OCI-LY3 (cell line): Measurements from ENCODE around the gene ART1.

Experiments used
- H2AFZ ChIP-seq: fragments of 200-600, 300-600 bp; shearing (Covaris generic); 2 replicates; pipeline ENCODE4 v1.6.0; 2014; ENCODE audit warnings: antibody characterized with exemption, low read depth, low read length
- H3K27ac ChIP-seq: fragments of 200-600, 300-600 bp; sonication (generic); 2 replicates; pipeline ENCODE4 v1.5.1; 2014; ENCODE audit warnings: mild to moderate bottlenecking, low read length, moderate library complexity, mixed read lengths
- H3K27me3 ChIP-seq: fragments of 200-600, 300-600 bp; sonication (generic); 2 replicates; pipeline ENCODE4 v1.6.1; 2014; ENCODE audit warnings: low read depth, low read length, mixed read lengths
- H3K36me3 ChIP-seq: fragments of 200-600, 300-600 bp; sonication (generic); replicated peaks from 2 replicates; pipeline ENCODE3; 2014; ENCODE audit warnings: low read depth, low read length, mixed read lengths
- H3K4me1 ChIP-seq: fragments of 300-600, 200-600 bp; sonication (generic); 2 replicates; pipeline ENCODE4 v1.6.1; 2014; ENCODE audit warnings: low read length, mixed read lengths
- H3K4me2 ChIP-seq: fragments of 200-600, 300-600 bp; sonication (generic); 2 replicates; pipeline ENCODE4 v1.6.1; 2014; ENCODE audit warnings: low read length, mixed read lengths
- H3K4me3 ChIP-seq: fragments of 300-600, 200-600 bp; sonication (generic); 2 replicates; pipeline ENCODE4 v1.5.1; 2014; ENCODE audit warnings: antibody characterized with exemption, mild to moderate bottlenecking, low read length, moderate library complexity
- H3K79me2 ChIP-seq: fragments of 300-600, 200-600 bp; shearing (Covaris generic); 2 replicates; pipeline ENCODE4 v1.6.1; 2014; ENCODE audit warnings: mild to moderate bottlenecking, low read length, mixed read lengths
- H3K9ac ChIP-seq: fragments of 300-600, 200-600 bp; shearing (Covaris generic); 2 replicates; pipeline ENCODE4 v1.6.0; 2014; ENCODE audit warnings: mild to moderate bottlenecking, low read length, moderate library complexity
- H3K9me3 ChIP-seq: fragments of 200-600, 300-600 bp; shearing (Covaris generic); 2 replicates; pipeline ENCODE4 v1.6.1; 2014; ENCODE audit warnings: low read length, mixed read lengths; ENCODE audit not compliant: insufficient read depth
- H4K20me1 ChIP-seq: fragments of 200-600, 300-600 bp; sonication (generic); 2 replicates; pipeline ENCODE4 v1.6.1; 2016; ENCODE audit warnings: low read length, mixed read lengths; ENCODE audit not compliant: insufficient read depth
- CTCF ChIP-seq: fragments of 200-600, 300-600 bp; sonication (generic); IDR thresholded peaks from 2 replicates; pipeline ENCODE4 v1.5.1; 2014; ENCODE audit warnings: antibody characterized with exemption, low read length, low read depth
- EZH2phosphoT487 ChIP-seq: fragments of 200-600 bp; shearing (Covaris generic); IDR thresholded peaks from 2 replicates; pipeline ENCODE4 v1.6.1; 2018; ENCODE audit warnings: antibody characterized with exemption, mixed run types, low read depth

The ART1 gene

GRCh38 chr11:3684819-3685172 is 39.9 kb downstream of the ART1 start:
- H4K20me1 ChIP-seq = no peaks in the 10 kb centered on the region
- H3K4me2 ChIP-seq = no peak overlapping the region
- H3K36me3 ChIP-seq = peaks cover 56% of the 10 kb centered on the region
- no peak overlapping the region for H2AFZ ChIP-seq
- H3K79me2 ChIP-seq = no peaks in the 10 kb centered on the region
- no peak overlapping the region for H3K9ac ChIP-seq
- H3K27ac ChIP-seq = no peak overlapping the region
- no peaks in the 10 kb centered on the region for H3K9me3 ChIP-seq
- no peak for TF ChIP-seq EZH2phosphoT487
- TF ChIP-seq CTCF = no peak
- H3K4me1 ChIP-seq = no peaks in the 10 kb centered on the region
- no peak overlapping the region for H3K4me3 ChIP-seq
- H3K27me3 ChIP-seq = no peaks in the 10 kb centered on the region

- Histone ChIP-seq H3K9ac (no peak overlapping the region), H3K4me3 (no peak overlapping the region), H3K9me3 (no peaks in the 10 kb centered on the region), H3K4me2 (no peak overlapping the region), H3K79me2 (no peaks in the 10 kb centered on the region), H3K4me1 (no peaks in the 10 kb centered on the region), H3K36me3 (peaks cover 55% of the 10 kb centered on the region), H4K20me1 (no peaks in the 10 kb centered on the region), H3K27ac (no peak overlapping the region), H3K27me3 (no peaks in the 10 kb centered on the region), H2AFZ (no peak overlapping the region)
- TF ChIP-seq CTCF = no peak
- TF ChIP-seq EZH2phosphoT487 = no peak
These were observed 41.0 kb downstream of the ART1 start for GRCh38 chr11:3685923-3686322.

GRCh38 chr11:3686751-3687150 is 41.8 kb downstream of the ART1 start:
- Histone ChIP-seq H3K4me3 (no peak overlapping the region), H2AFZ (no peak overlapping the region), H3K4me2 (no peak overlapping the region), H3K36me3 (peaks cover 61% of the 10 kb centered on the region), H3K27ac (no peak overlapping the region), H3K9me3 (no peaks in the 10 kb centered on the region), H3K4me1 (no peaks in the 10 kb centered on the region), H3K79me2 (no peaks in the 10 kb centered on the region), H3K27me3 (no peaks in the 10 kb centered on the region), H4K20me1 (no peaks in the 10 kb centered on the region), H3K9ac (no peak overlapping the region)
- no peak for TF ChIP-seq EZH2phosphoT487
- no peak for TF ChIP-seq CTCF

DNA sequence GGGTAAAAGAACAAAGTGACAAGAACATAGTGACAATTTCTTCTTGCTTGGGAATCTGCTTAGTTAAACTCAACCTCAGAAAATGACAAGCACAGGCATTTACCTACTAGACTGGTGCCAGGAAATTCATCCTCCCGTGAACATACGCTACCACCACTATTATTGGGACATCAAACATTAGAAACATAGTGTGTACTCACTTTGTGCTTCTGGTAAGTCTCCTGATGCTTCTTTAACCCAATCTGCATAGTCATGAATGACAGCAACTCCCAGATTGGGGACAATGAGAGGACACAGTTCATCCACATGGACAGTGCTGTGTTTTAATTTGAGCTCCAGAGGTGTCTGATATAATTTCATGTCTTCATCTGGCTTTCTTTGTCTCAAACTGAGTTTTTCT is 55.5 kb downstream of the ART1 start:
- TF ChIP-seq CTCF (no peak), EZH2phosphoT487 (no peak)
- no peak overlapping the region for H3K27ac ChIP-seq
- H3K4me2 ChIP-seq = no peak overlapping the region
- H3K79me2 ChIP-seq = no peaks in the 10 kb centered on the region
- no peaks in the 10 kb centered on the region for H3K4me1 ChIP-seq
- H3K9me3 ChIP-seq = no peaks in the 10 kb centered on the region
- H4K20me1 ChIP-seq = no peaks in the 10 kb centered on the region
- H3K27me3 ChIP-seq = no peaks in the 10 kb centered on the region
- H3K36me3 ChIP-seq = peaks cover 56% of the 10 kb centered on the region
- H2AFZ ChIP-seq = no peak overlapping the region
- H3K9ac ChIP-seq = no peak overlapping the region
- no peak overlapping the region for H3K4me3 ChIP-seq
